H1 (cell line): ENCODE data around the gene BSG. TPM values are rescaled to one million over a fixed set of nuclear protein-coding genes. Genes with fewer than 3 reads are reported as not detected.

ENCODE experiments used
- CTCF ChIA-PET: fragments of 300-600 bp; sonication (Branson Sonifier 250); formaldehyde crosslinking; loops from one replicate; lab custom pipeline; 2021; ENCODE audit not compliant: partially characterized antibody; lab: Charles Lee
- POLR2A ChIA-PET: fragments of 300-600 bp; sonication (Branson Sonifier 250); formaldehyde crosslinking; loops from one replicate; lab custom pipeline; 2021; ENCODE audit warnings: inconsistent platforms; ENCODE audit not compliant: partially characterized antibody; lab: Charles Lee
- DNase-seq, 2 experiments: peaks; one replicate each; pipeline versions ENCODE4 v3.0.0 to v3.0.0-alpha.2; 2010 to 2022; ENCODE audit warnings: low spot score in 2 of 2, low read depth in 1 of 2, mixed read lengths in 1 of 2
- FAIRE-seq: peaks from 2 replicates; lab custom pipeline; 2011; peaks lifted over from hg19 to GRCh38; lab: Jason Lieb, UNC
- H2AFZ ChIP-seq: 2 replicates; pipeline ENCODE4 v1.8.1; 2012; ENCODE audit warnings: low read length, inconsistent platforms
- H2AK5ac ChIP-seq: 2 replicates; pipeline ENCODE4 v1.6.1; 2013; ENCODE audit warnings: low read depth, low read length
- H2BK120ac ChIP-seq: replicated peaks from 2 replicates; pipeline ENCODE3; 2013; ENCODE audit warnings: low read depth, low read length, inconsistent platforms
- H2BK12ac ChIP-seq: 2 replicates; pipeline ENCODE4 v1.6.1; 2013; ENCODE audit warnings: low read depth, low read length
- H2BK15ac ChIP-seq: 2 replicates; pipeline ENCODE4 v1.6.1; 2013; ENCODE audit warnings: low read length
- H2BK20ac ChIP-seq: 2 replicates; pipeline ENCODE4 v1.6.1; 2013; ENCODE audit warnings: low read length
- H2BK5ac ChIP-seq: 2 replicates; pipeline ENCODE4 v1.6.1; 2013; ENCODE audit warnings: low read depth, low read length
- H3K14ac ChIP-seq: 2 replicates; pipeline ENCODE4 v1.6.1; 2013; ENCODE audit warnings: inconsistent platforms; ENCODE audit not compliant: insufficient read length
- H3K18ac ChIP-seq: 2 replicates; pipeline ENCODE4 v1.6.1; 2013; ENCODE audit warnings: low read length; ENCODE audit errors: extremely low read depth
- H3K23ac ChIP-seq: 2 replicates; pipeline ENCODE4 v1.6.1; 2013; ENCODE audit warnings: inconsistent platforms; ENCODE audit not compliant: insufficient read length
- H3K23me2 ChIP-seq: 2 replicates; pipeline ENCODE4 v1.6.1; 2013; ENCODE audit warnings: low read depth, low read length
- H3K27ac ChIP-seq: 2 replicates; pipeline ENCODE4 v1.6.1; 2011; ENCODE audit warnings: low read depth, low read length, inconsistent platforms
- H3K27me3 ChIP-seq, 4 experiments: replicated peaks in 1 of 4; 1 replicate in 1 of 4; 2 replicates in 3 of 4; pipeline versions ENCODE4 v1.6.1 to v1.8.1; 2011 to 2013; ENCODE audit warnings: low read length in 3 of 4, mild to moderate bottlenecking in 3 of 4, inconsistent platforms in 2 of 4, mixed read lengths in 2 of 4, moderate library complexity in 1 of 4; ENCODE audit not compliant: control insufficient read depth in 3 of 4, insufficient read depth in 3 of 4; ENCODE audit errors: extremely low read depth in 1 of 4
- H3K36me3 ChIP-seq, 4 experiments: 2 replicates each; pipeline versions ENCODE4 v1.6.1 to v1.8.1; 2011 to 2013; ENCODE audit warnings: mild to moderate bottlenecking in 4 of 4, low read length in 3 of 4, moderate library complexity in 2 of 4, control low read depth in 1 of 4, inconsistent platforms in 1 of 4; ENCODE audit not compliant: insufficient read depth in 4 of 4, control insufficient read depth in 2 of 4
- H3K4ac ChIP-seq: replicated peaks from 2 replicates; pipeline ENCODE3; 2013; ENCODE audit warnings: low read length, low read depth, mixed read lengths, inconsistent platforms; ENCODE audit not compliant: insufficient read length
- H3K4me1 ChIP-seq, 4 experiments: replicated peaks in 1 of 4; 1 replicate in 1 of 4; 2 replicates in 3 of 4; pipeline versions ENCODE4 v1.6.1 to v1.8.1; 2011 to 2013; ENCODE audit warnings: low read length in 3 of 4, inconsistent platforms in 2 of 4, mixed read lengths in 1 of 4; ENCODE audit not compliant: insufficient read depth in 4 of 4, control insufficient read depth in 3 of 4
- H3K4me2 ChIP-seq, 2 experiments: 2 replicates each; pipeline versions ENCODE4 v1.6.1 to v1.8.1; 2011 to 2013; ENCODE audit warnings: low read depth in 2 of 2, low read length in 2 of 2, control low read depth in 1 of 2, inconsistent platforms in 1 of 2, mild to moderate bottlenecking in 1 of 2; ENCODE audit not compliant: insufficient read depth in 1 of 2
- H3K4me3 ChIP-seq, 4 experiments: fragments of 200-600, 300-600 bp in 1 of 4; sonication (generic), shearing (Covaris generic), sonication (Bioruptor Twin) in 1 of 4; 2 replicates each; pipeline versions ENCODE4 v1.5.1 to v1.8.1; 2011 to 2016; ENCODE audit warnings: low read length in 4 of 4, low read depth in 3 of 4, control low read depth in 2 of 4, inconsistent platforms in 2 of 4, mild to moderate bottlenecking in 2 of 4, mixed read lengths in 1 of 4, moderate library complexity in 1 of 4; ENCODE audit not compliant: insufficient read depth in 2 of 4; ENCODE audit errors: extremely low read depth in 1 of 4
- H3K56ac ChIP-seq: replicated peaks from 2 replicates; pipeline ENCODE3; 2013; ENCODE audit warnings: low read depth, mild to moderate bottlenecking, mixed read lengths, low read length, inconsistent platforms; ENCODE audit not compliant: insufficient read length
- H3K79me1 ChIP-seq: 2 replicates; pipeline ENCODE4 v1.6.1; 2013; ENCODE audit warnings: low read depth, low read length, control low read depth
- H3K79me2 ChIP-seq, 2 experiments: 2 replicates each; pipeline versions ENCODE4 v1.6.1 to v1.8.1; 2012 to 2013; ENCODE audit warnings: low read length in 2 of 2, mild to moderate bottlenecking in 2 of 2, inconsistent platforms in 1 of 2; ENCODE audit not compliant: insufficient read depth in 2 of 2, control insufficient read depth in 1 of 2
- H3K9ac ChIP-seq, 4 experiments: replicated peaks in 1 of 4; 1 replicate in 1 of 4; 2 replicates in 3 of 4; pipeline versions ENCODE4 v1.6.1 to v1.8.1; 2011 to 2013; ENCODE audit warnings: low read depth in 3 of 4, low read length in 3 of 4, control low read depth in 2 of 4, mild to moderate bottlenecking in 2 of 4, moderate library complexity in 2 of 4, inconsistent platforms in 1 of 4; ENCODE audit errors: extremely low read depth in 1 of 4
- H3K9me3 ChIP-seq, 2 experiments: 2 replicates each; pipeline versions ENCODE4 v1.6.1 to v1.8.1; 2012 to 2013; ENCODE audit warnings: mild to moderate bottlenecking in 2 of 2, moderate library complexity in 2 of 2, control low read depth in 1 of 2, inconsistent platforms in 1 of 2, low read depth in 1 of 2, low read length in 1 of 2, mixed read lengths in 1 of 2; ENCODE audit not compliant: insufficient read depth in 2 of 2
- H4K20me1 ChIP-seq, 2 experiments: replicated peaks in 1 of 2; 2 replicates each; pipeline versions ENCODE3 to v1.8.1; 2011 to 2013; ENCODE audit warnings: inconsistent platforms in 2 of 2, low read length in 2 of 2, mild to moderate bottlenecking in 1 of 2; ENCODE audit not compliant: insufficient read depth in 2 of 2, control insufficient read depth in 1 of 2
- H4K5ac ChIP-seq: 2 replicates; pipeline ENCODE4 v1.6.1; 2013; ENCODE audit warnings: low read length, low read depth, mixed read lengths, inconsistent platforms; ENCODE audit not compliant: insufficient read length
- H4K8ac ChIP-seq: 2 replicates; pipeline ENCODE4 v1.8.0; 2013; ENCODE audit warnings: mild to moderate bottlenecking, moderate library complexity, low read length, inconsistent platforms; ENCODE audit not compliant: insufficient read depth; ENCODE audit errors: extremely low read depth
- H4K91ac ChIP-seq: replicated peaks from 2 replicates; pipeline ENCODE3; 2013; ENCODE audit warnings: low read length, mixed read lengths, inconsistent platforms; ENCODE audit not compliant: insufficient read length
- CTBP2 ChIP-seq: IDR thresholded peaks from 2 replicates; pipeline ENCODE4 v1.7.0; 2011; ENCODE audit warnings: borderline replicate concordance, mild to moderate bottlenecking, moderate library complexity, mixed read lengths, low read length; ENCODE audit not compliant: insufficient read depth, insufficient read length
- CTCF ChIP-seq, 3 experiments: IDR thresholded peaks; 1 replicate in 2 of 3; 2 replicates in 1 of 3; pipeline versions ENCODE4 v1.5.1 to v1.6.1; 2011; ENCODE audit warnings: low read length in 3 of 3, mild to moderate bottlenecking in 3 of 3, inconsistent platforms in 2 of 3, low read depth in 1 of 3, moderate library complexity in 1 of 3; ENCODE audit not compliant: insufficient read depth in 1 of 3; ENCODE audit errors: control extremely low read depth in 1 of 3
- GABPA ChIP-seq: IDR thresholded peaks from 2 replicates; pipeline ENCODE4 v1.6.1; 2011; ENCODE audit warnings: mild to moderate bottlenecking, low read length, moderate library complexity, borderline replicate concordance; ENCODE audit not compliant: insufficient read depth
- MAX ChIP-seq: IDR thresholded peaks from 2 replicates; pipeline ENCODE4 v1.6.1; 2012; ENCODE audit warnings: inconsistent platforms
- RAD21 ChIP-seq, 2 experiments: IDR thresholded peaks in 1 of 2; conservative IDR thresholded peaks in 1 of 2; 2 replicates each; pipeline ENCODE4 v1.6.1; 2011; ENCODE audit warnings: low read depth in 2 of 2, low read length in 2 of 2, improper control_type of control experiment in 1 of 2, inconsistent platforms in 1 of 2, mild to moderate bottlenecking in 1 of 2, moderate library complexity in 1 of 2
- ZNF274 ChIP-seq: IDR thresholded peaks from 2 replicates; pipeline ENCODE4 v1.7.0; 2012; ENCODE audit warnings: low read length, borderline replicate concordance; ENCODE audit errors: extremely low read depth
- WGBS, 2 experiments: shearing (Covaris generic) in 1 of 2; methylation state at CpG; one replicate each; pipeline versions ENCODE4 v1.1.6 to v1.1.7; 2013 to 2015; ENCODE audit warnings: low lambda C conversion rate in 2 of 2, mixed read lengths in 2 of 2, inconsistent platforms in 1 of 2, low coverage in 1 of 2, missing lambda C conversion rate in 1 of 2; ENCODE audit not compliant: insufficient replicate concordance in 2 of 2, insufficient coverage in 1 of 2, insufficient read length in 1 of 2; ENCODE audit errors: extremely low coverage in 1 of 2, missing lambda C conversion rate in 1 of 2; 5-methylcytosine and 5-hydroxymethylcytosine counted together
- polyA plus RNA-seq, 7 experiments: library from polyadenylated mRNA; depleted of rRNA in 3 of 7; stranded (reverse) in 5 of 7; unstranded in 2 of 7; fragments of >200 nt in 5 of 7; fragments of 200-250 nt in 2 of 7; gene quantifications; 1 replicate in 5 of 7; 2 replicates in 1 of 7; 4 replicates in 1 of 7; pipeline versions ENCODE4 v1.2.1 to v1.2.3, GENCODE V29; 2011 to 2013; ENCODE audit warnings: missing spikeins in 2 of 7, mixed read lengths in 2 of 7
- total RNA-seq: library from RNA; stranded (reverse); fragmentation: NEBNext Ultra II Directional; extraction: Animal tissue kit (Norgen Biotek cat#: 25700); gene quantifications from 2 replicates; pipeline ENCODE4 v1.2.1, GENCODE V29; 2021

Gene BSG
- total and polyA plus RNA-seq, 2 of the 8 experiments (the other 6 are each of a cell fraction or from before 2014, with no cell fraction given) = 726 to 1,055 TPM

- Histone ChIP-seq H3K9ac (no peak overlapping the region), H3K9me3 (no peaks in the 10 kb centered on the region), H2BK120ac (no peak overlapping the region), H2BK20ac (no peak overlapping the region), H2AFZ (no peak overlapping the region), H3K18ac (no peak overlapping the region), H3K4ac (no peak overlapping the region), H4K20me1 (peaks cover 7 to 12% of the 10 kb centered on the region in 2 experiments), H2AK5ac (no peak overlapping the region), H3K27ac (no peak overlapping the region), H2BK12ac (no peak overlapping the region), H4K8ac (no peak overlapping the region), H3K4me1 (peaks cover 0 to 3% (median 1%) of the 10 kb centered on the region in 4 experiments; a peak in 3 of 7 replicates), H2BK5ac (no peak overlapping the region), H4K5ac (no peak overlapping the region), H3K4me2 (no peak overlapping the region), H3K79me2 (peaks cover 0 to 18% of the 10 kb centered on the region in 2 experiments; a peak in 1 of 4 replicates), H3K79me1 (peaks cover 9% of the 10 kb centered on the region), H3K27me3 (no peaks in the 10 kb centered on the region), H3K4me3 (no peak overlapping the region), H3K56ac (no peak overlapping the region), H4K91ac (no peak overlapping the region), H3K36me3 (peaks cover 0 to 18% (median 13%) of the 10 kb centered on the region in 4 experiments; a peak in 7 of 8 replicates), H3K14ac (no peak overlapping the region), H2BK15ac (no peak overlapping the region), H3K23ac (no peak overlapping the region), H3K23me2 (peaks cover 2% of the 10 kb centered on the region; the same call in 1 of the 2 replicates)
- ChIA-PET POLR2A (interaction anchor here (0.6 to 2.2 kb wide), 3 partner anchors 33 to 185 kb away, joined by 3 to 5 read pairs (median 3); no protein-coding TSS in a partner anchor), CTCF (interaction anchor here (0.5 to 4.4 kb wide), 16 partner anchors 11 to 590 kb away, joined by 3 to 26 read pairs (median 4); no protein-coding TSS in a partner anchor)
- 78% methylated on average over 19 of the region's 19 CpGs; no CpG with 5 or more reads in 1 of the 2 experiments for WGBS, 2 experiments
- DNase-seq (peak; percentile 33 to 84), FAIRE-seq (peak; percentile 28)
- TF ChIP-seq ZNF274 (no peak), CTCF (IDR thresholded peaks at IDR 0.05; ENCODE audit: control extremely low read depth in 1 of 3, insufficient read depth in 1 of 3, low read depth in 1 of 3, low read length in 3 of 3) (peak; percentile 86 to 96 (median 86)), RAD21 (IDR thresholded peaks at IDR 0.05 in 1 of 2, conservative IDR thresholded peaks at IDR 0.05 in 1 of 2; ENCODE audit: low read depth in 2 of 2, low read length in 2 of 2) (peak; percentile 50 to 63; a peak in 3 of 4 replicates), CTBP2 (no peak), GABPA (peak; percentile 22; the same call in 1 of the 2 replicates), MAX (0 out of 2 replicates have a peak, but pooled peaks have one; percentile 40)
These were observed 55.8 kb downstream of the BSG start for GRCh38 chr19:628168-628567.
